ENCODE results near the gene MLH3.
"Not testable (repeated sequence)": the region's sequence is repeated elsewhere in the genome, so short reads cannot be mapped to it uniquely, and the experiment has no call there.

The MLH3 gene

GRCh38 chr14:75023108-75023507 is 28.2 kb downstream of the MLH3 start:
- DNase-seq = no peak

- DNase-seq = no peak
Measured at GRCh38 chr14:75022655-75023054, 28.6 kb downstream of the MLH3 start.

- DNase-seq = no peak
Measured at GRCh38 chr14:75018694-75019093, 32.6 kb downstream of the MLH3 start.

GRCh38 chr14:75016815-75017214 is 34.5 kb downstream of the MLH3 start:
- no peak for DNase-seq

GRCh38 chr14:75015496-75015895 is 35.8 kb downstream of the MLH3 start:
- DNase-seq = no peak

GRCh38 chr14:75013290-75013689 is 38.0 kb downstream of the MLH3 start:
- no peak for DNase-seq

- DNase-seq = no peak
Measured at GRCh38 chr14:75011356-75011994, 39.8 kb downstream of the MLH3 start.

- DNase-seq = no peak
Measured at GRCh38 chr14:75010472-75011093, 40.7 kb downstream of the MLH3 start.

- DNase-seq = no peak
Measured at GRCh38 chr14:75009176-75009575, 42.1 kb downstream of the MLH3 start.

GRCh38 chr14:75005357-75005756 is 45.9 kb downstream of the MLH3 start:
- no peak for DNase-seq

GRCh38 chr14:75003250-75004027 is 47.8 kb downstream of the MLH3 start:
- no peak for DNase-seq

- DNase-seq = peak; percentile 93
Measured at GRCh38 chr14:75002392-75003249, 48.6 kb downstream of the MLH3 start, which contains the start of gene EIF2B2. TSS of gene EIF2B2 (plus strand) at chr14:75002921. CDS start at chr14:75002991, 70 bp downstream.

- DNase-seq = no peak
Measured at GRCh38 chr14:75001899-75002298, 49.4 kb downstream of the MLH3 start.

- no peak for DNase-seq
Measured at GRCh38 chr14:75001261-75001660, 50.0 kb downstream of the MLH3 start.

GRCh38 chr14:74995781-74996180 is 55.5 kb downstream of the MLH3 start:
- not testable (repeated sequence) for DNase-seq

GRCh38 chr14:74994182-74994581 is 57.1 kb downstream of the MLH3 start:
- not testable (repeated sequence) for DNase-seq

GRCh38 chr14:74988993-74989392 is 62.3 kb downstream of the MLH3 start:
- no peak for DNase-seq

- no peak for DNase-seq
Measured at GRCh38 chr14:74988131-74988530, 63.1 kb downstream of the MLH3 start.

- no peak for DNase-seq
Measured at GRCh38 chr14:74985806-74986205, 65.5 kb downstream of the MLH3 start.

- DNase-seq = no peak
Measured at GRCh38 chr14:74985028-74985310, 66.3 kb downstream of the MLH3 start.

GRCh38 chr14:74984236-74985027 is 66.8 kb downstream of the MLH3 start:
- DNase-seq = no peak

GRCh38 chr14:74983343-74983742 is 67.9 kb downstream of the MLH3 start:
- DNase-seq = no peak
